ENCODE measurements around the gene ACSS2. TPM values are rescaled to one million over a fixed set of nuclear protein-coding genes. Genes with fewer than 3 reads are reported as not detected.

Gene ACSS2
- total RNA-seq, 1 donor, result 76.4 TPM

- no peak for DNase-seq (ENCODE audit: insufficient read length, low spot score, missing footprints)
- Histone ChIP-seq H3K27ac (ENCODE audit: low read depth, low read length) (no peak overlapping the region), H2AFZ (ENCODE audit: low read length) (no peak overlapping the region), H3K27me3 (ENCODE audit: insufficient read depth, low read length) (no peaks in the 10 kb centered on the region), H3K4me1 (ENCODE audit: insufficient read depth, low read length) (peaks cover 27% of the 10 kb centered on the region), H4K20me1 (ENCODE audit: insufficient read depth, low read length) (peaks cover 6% of the 10 kb centered on the region), H3K79me2 (ENCODE audit: insufficient read depth, low read length) (no peaks in the 10 kb centered on the region), H3K4me2 (ENCODE audit: insufficient read depth, low read length) (no peak overlapping the region), H3K4me3 (ENCODE audit: insufficient read depth, low read length) (no peak overlapping the region), H3K36me3 (ENCODE audit: insufficient read depth, low read length) (peaks cover 45% of the 10 kb centered on the region), H3K9me3 (ENCODE audit: low read depth, low read length) (no peaks in the 10 kb centered on the region)
- no peak for TF ChIP-seq CTCF (IDR thresholded peaks at IDR 0.05; ENCODE audit: extremely low read depth, low read depth, low read length)
These were observed 47.0 kb downstream of the ACSS2 start for GRCh38 chr20:34923414-34923813.

- Histone ChIP-seq H3K36me3 (ENCODE audit: insufficient read depth, low read length) (peaks cover 59% of the 10 kb centered on the region), H3K4me1 (ENCODE audit: insufficient read depth, low read length) (peaks cover 20% of the 10 kb centered on the region), H3K4me3 (ENCODE audit: insufficient read depth, low read length) (no peak overlapping the region), H4K20me1 (ENCODE audit: insufficient read depth, low read length) (peaks cover 6% of the 10 kb centered on the region), H2AFZ (ENCODE audit: low read length) (no peak overlapping the region), H3K27me3 (ENCODE audit: insufficient read depth, low read length) (no peaks in the 10 kb centered on the region), H3K9me3 (ENCODE audit: low read depth, low read length) (no peaks in the 10 kb centered on the region), H3K4me2 (ENCODE audit: insufficient read depth, low read length) (no peak overlapping the region), H3K79me2 (ENCODE audit: insufficient read depth, low read length) (no peaks in the 10 kb centered on the region), H3K27ac (ENCODE audit: low read depth, low read length) (no peak overlapping the region)
- no peak for TF ChIP-seq CTCF (IDR thresholded peaks at IDR 0.05; ENCODE audit: extremely low read depth, low read depth, low read length)
- DNase-seq (ENCODE audit: insufficient read length, low spot score, missing footprints), result no peak
These were observed 48.9 kb downstream of the ACSS2 start for GRCh38 chr20:34925341-34925740.

GRCh38 chr20:34925981-34926380 is 49.6 kb downstream of the ACSS2 start:
- Histone ChIP-seq H3K4me2 (ENCODE audit: insufficient read depth, low read length) (no peak overlapping the region), H3K36me3 (ENCODE audit: insufficient read depth, low read length) (peaks cover 65% of the 10 kb centered on the region), H4K20me1 (ENCODE audit: insufficient read depth, low read length) (peaks cover 6% of the 10 kb centered on the region), H3K9me3 (ENCODE audit: low read depth, low read length) (no peaks in the 10 kb centered on the region), H3K27me3 (ENCODE audit: insufficient read depth, low read length) (no peaks in the 10 kb centered on the region), H3K79me2 (ENCODE audit: insufficient read depth, low read length) (no peaks in the 10 kb centered on the region), H3K27ac (ENCODE audit: low read depth, low read length) (no peak overlapping the region), H2AFZ (ENCODE audit: low read length) (no peak overlapping the region), H3K4me1 (ENCODE audit: insufficient read depth, low read length) (peaks cover 20% of the 10 kb centered on the region), H3K4me3 (ENCODE audit: insufficient read depth, low read length) (no peak overlapping the region)
- DNase-seq (ENCODE audit: insufficient read length, low spot score, missing footprints), result no peak
- TF ChIP-seq CTCF (IDR thresholded peaks at IDR 0.05; ENCODE audit: extremely low read depth, low read depth, low read length), result no peak

GRCh38 chr20:34926581-34926980 is 50.2 kb downstream of the ACSS2 start:
- Histone ChIP-seq H3K4me3 (ENCODE audit: insufficient read depth, low read length) (no peak overlapping the region), H3K4me2 (ENCODE audit: insufficient read depth, low read length) (no peak overlapping the region), H3K27me3 (ENCODE audit: insufficient read depth, low read length) (no peaks in the 10 kb centered on the region), H3K36me3 (ENCODE audit: insufficient read depth, low read length) (peaks cover 70% of the 10 kb centered on the region), H4K20me1 (ENCODE audit: insufficient read depth, low read length) (peaks cover 5% of the 10 kb centered on the region), H2AFZ (ENCODE audit: low read length) (no peak overlapping the region), H3K9me3 (ENCODE audit: low read depth, low read length) (no peaks in the 10 kb centered on the region), H3K4me1 (ENCODE audit: insufficient read depth, low read length) (peaks cover 15% of the 10 kb centered on the region), H3K27ac (ENCODE audit: low read depth, low read length) (no peak overlapping the region), H3K79me2 (ENCODE audit: insufficient read depth, low read length) (no peaks in the 10 kb centered on the region)
- no peak for DNase-seq (ENCODE audit: insufficient read length, low spot score, missing footprints)
- no peak for TF ChIP-seq CTCF (IDR thresholded peaks at IDR 0.05; ENCODE audit: extremely low read depth, low read depth, low read length)
